GM19025 (cell line): ENCODE data around the gene TXNL4B.

Experiments used
- ATAC-seq: cut with Tn5 transposase; IDR thresholded peaks from one replicate; pipeline ENCODE4 v1.9.1; 2021; ENCODE audit warnings: mild to moderate bottlenecking, low read depth, moderate library complexity; ENCODE audit not compliant: unreplicated experiment

Gene TXNL4B

DNA sequence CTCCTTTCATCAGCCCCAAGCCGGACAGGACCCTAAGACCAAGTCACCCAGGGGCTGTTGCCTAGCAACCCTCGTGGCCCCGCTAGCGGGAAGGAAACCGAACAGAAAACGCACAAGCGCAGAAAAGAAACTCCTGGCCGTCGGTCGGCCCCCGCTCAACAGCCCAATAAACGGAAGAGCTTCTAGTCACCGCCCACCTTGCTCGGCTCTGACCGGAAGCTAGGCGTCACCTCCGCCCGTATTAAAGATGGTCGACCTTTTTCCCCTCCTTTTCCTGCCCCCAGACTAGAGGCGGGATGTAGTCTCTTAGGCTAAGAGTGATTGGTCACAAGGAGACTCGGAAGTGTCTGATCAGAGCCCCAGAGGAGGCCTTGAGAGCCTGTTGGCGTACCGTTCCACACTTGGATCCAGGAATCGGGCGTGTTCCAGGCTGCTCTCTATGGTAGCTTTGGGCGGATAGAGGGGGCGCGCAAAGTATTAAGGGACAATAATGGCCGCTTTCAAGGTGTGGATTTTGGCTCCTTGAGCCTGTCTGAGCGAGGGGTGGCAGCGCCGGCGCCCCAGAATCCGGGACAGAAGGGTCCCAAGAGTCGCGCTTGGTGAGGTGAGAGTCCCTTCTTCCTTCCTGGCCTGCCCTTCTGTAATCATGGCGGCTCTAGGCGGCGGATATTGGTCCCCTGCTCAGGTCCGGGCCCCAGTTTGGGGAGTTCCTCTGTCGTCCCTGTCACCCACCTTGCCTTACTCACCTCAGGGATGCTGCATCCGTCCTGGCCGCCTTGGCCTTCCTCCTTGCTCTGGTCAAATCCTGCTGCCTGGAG is at the start of gene TXNL4B, which contains the start of gene DHX38:
TXNL4B (minus strand) TSS at position 173 of the 818 bp plus-strand sequence. CDS start 2,871 bp downstream, outside the sequence.
DHX38 (plus strand) TSS at position 400 of the 818 bp plus-strand sequence. CDS start 2,311 bp downstream, outside the sequence.
- peak; percentile 98 for ATAC-seq

- no peak for ATAC-seq
Measured at GRCh38 chr16:72142476-72142875, 49.1 kb upstream of the TXNL4B start.

- ATAC-seq: no peak
Measured at GRCh38 chr16:72139908-72140307, 46.5 kb upstream of the TXNL4B start.

- no peak for ATAC-seq
Measured at GRCh38 chr16:72138064-72138572, 44.7 kb upstream of the TXNL4B start.

- no peak for ATAC-seq
Measured at GRCh38 chr16:72137380-72138063, 44.1 kb upstream of the TXNL4B start.

GRCh38 chr16:72134507-72134906 is 41.1 kb upstream of the TXNL4B start:
- ATAC-seq: no peak

DNA sequence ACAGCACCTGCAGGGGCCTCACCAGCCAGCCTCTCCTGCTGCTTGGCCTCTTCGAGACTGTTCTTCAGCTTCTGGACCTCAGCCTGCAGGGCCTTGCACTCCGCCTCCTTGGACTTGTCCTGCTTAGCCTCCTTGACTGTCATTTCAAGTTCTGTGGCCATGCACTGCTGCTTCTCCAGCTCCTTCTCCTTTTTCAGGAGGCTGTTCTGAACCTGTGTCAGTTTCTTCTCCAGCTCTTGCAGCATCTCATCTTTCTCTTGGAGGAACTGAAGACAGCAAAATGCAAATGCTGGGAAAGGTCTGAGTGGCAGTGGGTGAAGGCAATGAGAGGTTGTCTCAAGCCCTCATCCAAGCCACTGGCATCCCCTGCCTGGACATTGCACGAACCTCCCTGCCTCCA is 39.3 kb upstream of the TXNL4B start:
- no peak for ATAC-seq

DNA sequence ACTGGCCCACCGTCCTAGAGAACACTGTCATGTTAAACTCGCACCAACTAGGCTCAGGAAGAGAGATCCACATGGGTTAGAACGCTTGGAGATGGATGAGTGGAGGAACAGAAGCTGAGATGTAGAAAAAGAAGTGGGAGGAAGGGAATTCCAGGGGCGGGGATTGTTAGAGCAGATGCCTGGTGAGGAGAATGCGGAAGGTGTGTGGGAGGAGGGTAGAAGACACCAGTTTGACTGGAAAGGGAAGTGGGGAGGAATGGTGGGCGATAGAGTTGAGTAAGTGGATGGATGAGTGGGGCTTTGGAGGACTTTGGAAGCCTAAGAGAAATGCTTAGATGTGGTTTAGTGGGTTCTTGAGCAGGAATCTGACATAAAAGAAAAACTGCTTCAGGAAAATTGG is 37.6 kb upstream of the TXNL4B start:
- ATAC-seq: no peak

DNA sequence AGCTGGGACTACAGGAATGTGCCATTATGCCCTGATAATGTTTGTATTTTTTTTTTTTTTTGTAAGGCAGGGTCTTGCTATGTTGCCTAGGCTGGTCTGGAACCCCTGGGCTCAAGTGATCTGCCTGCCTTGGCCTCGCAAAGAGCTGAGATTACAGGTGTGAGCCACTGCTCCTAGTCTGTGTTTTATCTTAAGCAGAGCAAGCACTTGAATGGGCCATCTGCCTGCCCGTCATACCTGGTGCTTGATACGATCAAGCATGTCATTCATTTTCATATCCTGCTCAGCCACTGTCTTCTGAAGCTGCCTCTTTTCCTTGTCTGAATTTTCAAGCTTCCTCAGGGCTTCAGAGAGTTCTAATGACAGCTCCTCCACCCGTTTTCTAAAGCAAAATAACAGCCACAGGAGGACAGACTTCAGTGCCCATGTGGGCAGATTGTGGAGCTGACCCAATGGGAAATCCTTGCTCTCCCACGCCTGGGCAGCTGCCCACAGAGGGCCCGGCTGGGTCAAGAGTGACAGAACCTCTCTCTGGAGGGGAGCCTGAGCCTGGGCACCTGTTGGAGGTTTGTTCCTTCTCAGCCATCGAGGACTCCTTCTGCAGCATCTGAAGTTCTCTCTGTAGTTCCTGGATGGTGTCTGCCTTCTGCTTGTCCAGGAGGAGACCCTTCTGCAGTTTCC is 36.7 kb upstream of the TXNL4B start:
- no peak for ATAC-seq

DNA sequence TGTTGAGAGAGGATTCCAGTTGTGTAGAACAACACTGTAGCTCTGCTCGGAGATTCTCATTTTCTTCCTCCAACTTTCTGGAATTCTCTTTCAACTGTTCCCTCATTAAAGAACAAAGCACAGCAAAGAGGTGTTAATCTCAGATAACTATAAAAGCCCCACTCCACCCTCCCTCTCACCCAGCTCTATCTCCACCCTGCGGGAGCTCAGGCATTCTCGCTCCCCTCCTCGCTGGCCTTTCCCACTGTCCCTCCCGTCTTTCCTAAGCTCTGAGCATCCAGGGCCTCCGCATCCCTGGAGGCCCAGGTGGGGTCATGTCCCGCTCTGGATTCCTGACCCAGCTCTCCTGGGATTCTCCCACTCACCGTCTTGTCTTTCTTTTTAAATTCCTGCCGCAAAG is 35.3 kb upstream of the TXNL4B start:
- ATAC-seq: no peak

DNA sequence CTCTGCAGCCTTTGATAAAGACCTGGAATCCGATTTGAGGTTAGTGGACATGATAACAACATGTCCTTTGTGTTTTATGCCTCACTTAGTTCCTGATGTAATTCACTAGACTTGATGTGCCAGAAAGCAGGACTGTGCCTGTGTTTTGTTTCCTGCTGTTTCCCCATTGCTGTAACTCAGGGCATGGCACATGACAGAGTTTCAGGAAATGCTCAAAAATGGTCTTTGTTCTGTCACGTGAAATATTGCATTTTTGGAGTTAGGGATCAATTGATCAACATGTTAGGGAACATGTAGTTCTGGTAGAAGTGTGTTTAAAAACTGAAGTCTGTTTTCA is 33.0 kb upstream of the TXNL4B start:
- ATAC-seq: no peak

GRCh38 chr16:72125635-72126428 is 32.4 kb upstream of the TXNL4B start:
- ATAC-seq: no peak

DNA sequence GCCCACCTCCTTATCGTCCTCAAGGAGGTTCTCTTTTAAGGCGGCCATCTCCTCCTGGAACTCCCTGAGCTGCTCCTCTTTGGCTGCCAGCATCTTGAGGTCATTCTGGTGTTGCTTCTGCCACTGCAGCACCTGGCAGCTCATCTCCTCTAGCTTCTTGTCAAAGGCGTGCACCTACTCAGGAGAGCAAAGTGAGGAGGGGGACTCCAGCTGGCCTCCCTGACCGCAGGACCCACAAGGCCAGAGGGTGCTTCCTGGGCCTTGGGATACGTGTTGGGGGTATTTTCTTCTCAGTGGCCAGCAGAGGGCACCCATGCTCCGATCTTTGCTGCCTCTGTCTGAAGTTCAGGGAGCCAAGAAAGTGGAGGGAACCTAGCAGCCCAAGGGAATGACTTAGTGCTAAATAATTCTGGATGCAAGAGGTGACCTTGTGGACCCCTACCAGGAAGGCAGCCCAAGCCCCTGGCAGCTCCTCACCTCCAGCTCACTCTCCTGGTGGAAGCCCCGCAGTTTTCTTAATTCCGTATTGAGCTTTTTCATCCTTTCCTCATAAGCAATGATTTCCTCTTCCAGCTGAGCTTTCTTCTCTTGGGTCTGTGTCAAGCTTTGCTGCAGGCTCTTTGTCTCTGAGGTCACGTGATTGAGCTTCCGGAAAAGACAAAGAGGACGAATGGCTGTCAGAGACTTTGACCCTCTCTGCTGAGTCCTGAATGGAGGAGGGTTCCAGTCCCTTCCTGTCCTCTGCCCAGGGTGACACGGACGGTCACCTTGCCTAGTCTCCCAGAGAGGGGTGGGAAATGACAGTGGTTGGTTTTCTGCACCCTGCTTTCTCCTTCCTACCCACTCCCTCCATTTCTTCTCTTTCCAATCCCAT is 31.6 kb upstream of the TXNL4B start:
- no peak for ATAC-seq

DNA sequence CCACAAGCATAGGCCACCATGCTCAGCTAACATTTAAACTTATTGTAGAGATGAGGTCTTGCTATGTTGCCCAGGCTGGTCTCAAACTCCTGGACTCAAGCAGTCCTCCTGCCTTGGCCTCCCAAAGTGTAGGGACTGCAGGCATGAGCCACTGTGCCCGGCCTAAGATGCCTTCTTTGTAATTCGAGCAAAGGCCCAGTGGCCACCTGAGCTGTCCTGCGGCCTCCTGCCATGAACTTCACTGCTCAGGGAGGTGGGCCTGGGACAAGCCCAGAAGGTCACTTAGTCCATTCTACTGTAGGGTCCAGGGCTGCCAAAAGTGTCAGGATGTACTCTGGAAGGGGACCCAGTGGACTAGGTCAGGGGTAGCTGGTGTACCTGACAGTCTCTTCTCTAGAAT is 30.7 kb upstream of the TXNL4B start:
- ATAC-seq: no peak

GRCh38 chr16:72123426-72123825 is 30.0 kb upstream of the TXNL4B start:
- ATAC-seq: no peak

DNA sequence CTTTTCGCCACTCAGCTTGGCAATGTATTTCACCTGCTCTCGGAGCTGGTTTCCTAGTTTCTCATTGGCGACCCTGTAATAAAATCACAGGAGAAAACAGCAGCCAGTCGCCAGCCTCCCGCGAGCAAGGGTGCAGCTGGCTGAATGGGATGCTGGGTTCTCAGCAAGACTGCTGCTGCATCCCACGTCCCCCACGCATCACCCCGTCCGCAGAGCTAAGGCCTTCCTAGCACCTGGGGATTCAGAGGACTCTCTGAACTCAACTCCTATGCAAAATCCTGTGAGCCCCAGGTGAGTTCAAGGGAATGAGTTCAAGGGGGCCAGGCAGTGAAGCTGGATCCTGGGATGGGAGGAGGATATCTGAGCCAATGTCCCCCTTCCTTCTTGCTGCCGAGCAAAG is 29.5 kb upstream of the TXNL4B start:
- no peak for ATAC-seq

DNA sequence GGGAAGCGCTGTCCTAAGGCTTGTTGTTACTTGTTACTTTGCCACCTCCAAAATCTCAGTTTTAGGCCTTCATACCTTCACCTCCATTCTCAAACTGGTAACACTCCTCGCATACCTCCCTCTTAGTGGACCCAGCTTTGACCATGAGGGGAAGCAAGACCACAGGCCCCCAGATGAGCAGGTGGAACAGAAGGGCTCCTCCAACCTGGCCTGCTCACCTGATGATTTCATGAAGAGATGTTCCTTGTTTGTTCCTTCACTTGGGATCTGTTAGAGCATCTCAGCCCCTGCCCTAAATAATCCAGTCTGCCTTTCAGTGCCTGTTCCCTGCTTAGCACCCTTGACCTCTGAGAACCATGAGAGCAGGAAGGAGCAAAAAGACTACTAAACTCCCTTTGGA is 28.9 kb upstream of the TXNL4B start:
- ATAC-seq: no peak

DNA sequence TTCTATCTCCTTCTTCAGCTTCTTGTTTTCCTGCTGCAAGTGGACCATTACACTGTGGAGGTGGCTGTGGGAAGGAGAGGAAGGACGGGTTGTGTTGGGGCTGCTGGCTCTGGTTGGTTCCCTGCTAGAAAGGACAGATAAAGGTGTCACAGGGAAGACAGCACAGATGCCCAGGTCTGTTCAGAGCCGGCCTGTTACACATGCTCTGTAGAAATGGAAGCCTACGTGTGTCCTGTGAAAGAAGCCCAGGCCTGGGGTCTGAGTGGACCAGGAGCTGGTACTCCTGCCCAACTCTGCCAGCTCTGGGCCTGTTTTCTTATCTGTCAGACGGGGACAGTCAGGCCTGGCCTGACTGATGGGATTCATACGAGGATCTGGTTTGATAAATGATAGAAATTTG is 26.6 kb upstream of the TXNL4B start:
- no peak for ATAC-seq

GRCh38 chr16:72113616-72113945 is 20.2 kb upstream of the TXNL4B start:
- ATAC-seq: no peak
